GM23338 (cell line): ENCODE measurements around the gene PPP4R2. TPM values are rescaled to one million over a fixed set of nuclear protein-coding genes. Genes with fewer than 3 reads are reported as not detected.

Experiments
- ATAC-seq: fragments of 200-7000 bp; cut with Tn5 transposase; 3 replicates; pipeline ENCODE4 v1.9.1; 2020
- DNase-seq: peaks from one replicate; pipeline ENCODE4 v3.0.0-alpha.2; 2015; ENCODE audit warnings: low spot score
- H2AFZ ChIP-seq: fragments of 200-600 bp; sonication (generic); 2 replicates; pipeline ENCODE4 v1.8.0; 2016; ENCODE audit warnings: antibody characterized with exemption, mild to moderate bottlenecking, moderate library complexity
- H3F3A ChIP-seq: fragments of 200-600 bp; sonication (generic); replicated peaks from 2 replicates; pipeline ENCODE4 v1.8.0; 2017; ENCODE audit warnings: antibody characterized with exemption, mixed run types, low read depth
- H3K27ac ChIP-seq: fragments of 200-600 bp; sonication (generic); 2 replicates; pipeline ENCODE4 v1.6.1; 2016; ENCODE audit warnings: low read depth
- H3K27me3 ChIP-seq: fragments of 200-600 bp; sonication (generic); 2 replicates; pipeline ENCODE4 v1.8.0; 2016; ENCODE audit warnings: mild to moderate bottlenecking, mixed run types, moderate library complexity; ENCODE audit not compliant: insufficient read depth
- H3K36me3 ChIP-seq: fragments of 200-600 bp; sonication (generic); 2 replicates; pipeline ENCODE4 v1.8.0; 2016; ENCODE audit warnings: mild to moderate bottlenecking; ENCODE audit not compliant: insufficient read depth
- H3K4me1 ChIP-seq: fragments of 200-600 bp; sonication (generic); 2 replicates; pipeline ENCODE4 v1.8.0; 2016; ENCODE audit warnings: mild to moderate bottlenecking, moderate library complexity; ENCODE audit not compliant: insufficient read depth
- H3K4me2 ChIP-seq: fragments of 200-600 bp; sonication (generic); 2 replicates; pipeline ENCODE4 v1.7.1; 2017; ENCODE audit warnings: mixed run types
- H3K4me3 ChIP-seq: fragments of 200-600 bp; sonication (generic); 2 replicates; pipeline ENCODE4 v1.6.1; 2016; ENCODE audit warnings: mixed run types
- H3K79me2 ChIP-seq: fragments of 200-600 bp; sonication (generic); replicated peaks from 2 replicates; pipeline ENCODE4 v1.8.0; 2017; ENCODE audit warnings: mild to moderate bottlenecking; ENCODE audit not compliant: insufficient read depth
- H3K9me2 ChIP-seq: fragments of 200-600 bp; sonication (generic); 2 replicates; pipeline ENCODE4 v1.8.0; 2017; ENCODE audit not compliant: insufficient read depth
- H4K20me1 ChIP-seq: fragments of 200-600 bp; sonication (generic); replicated peaks from 2 replicates; pipeline ENCODE4 v1.8.0; 2017; ENCODE audit warnings: mild to moderate bottlenecking; ENCODE audit not compliant: insufficient read depth
- H3K27ac Mint-ChIP-seq: 2 replicates; pipeline ENCODE4 v1.8.0; 2020; ENCODE audit warnings: inconsistent platforms, mild to moderate bottlenecking, moderate library complexity, mixed read lengths
- H3K27me3 Mint-ChIP-seq: 3 replicates; pipeline ENCODE4 v1.8.0; 2022; ENCODE audit warnings: low read depth, mild to moderate bottlenecking, moderate library complexity, mixed read lengths, inconsistent platforms; ENCODE audit not compliant: insufficient read depth, poor library complexity
- H3K36me3 Mint-ChIP-seq: 3 replicates; pipeline ENCODE4 v1.8.0; 2021; ENCODE audit warnings: low read depth, mild to moderate bottlenecking, inconsistent platforms, moderate library complexity, mixed read lengths
- H3K4me1 Mint-ChIP-seq: 3 replicates; pipeline ENCODE4 v1.8.0; 2020; ENCODE audit warnings: mild to moderate bottlenecking, inconsistent platforms, mixed read lengths
- H3K4me3 Mint-ChIP-seq: 3 replicates; pipeline ENCODE4 v1.8.0; 2021; ENCODE audit warnings: moderate library complexity, mild to moderate bottlenecking, inconsistent platforms, mixed read lengths
- H3K9me3 Mint-ChIP-seq: 3 replicates; pipeline ENCODE4 v1.8.0; 2020; ENCODE audit warnings: moderate library complexity, mild to moderate bottlenecking, inconsistent platforms, mixed read lengths
- CREB1 ChIP-seq: fragments of 250-450 bp; sonication (Bioruptor Pico); IDR thresholded peaks from 2 replicates; pipeline ENCODE4 v1.5.0; 2020; ENCODE audit warnings: low read depth, mild to moderate bottlenecking, moderate library complexity
- CTCF ChIP-seq, 2 experiments: fragments of 200-600 bp in 1 of 2; sonication (generic) in 1 of 2; conservative IDR thresholded peaks; 2 replicates each; pipeline versions ENCODE4 v1.5.1 to v1.6.1; 2016 to 2017; ENCODE audit warnings: antibody characterized with exemption in 2 of 2, low read depth in 2 of 2, mild to moderate bottlenecking in 2 of 2, moderate library complexity in 1 of 2
- JUNB ChIP-seq: IDR thresholded peaks from one replicate; pipeline ENCODE4 v1.6.1; 2016; ENCODE audit warnings: antibody characterized with exemption; ENCODE audit not compliant: unreplicated experiment
- NANOG ChIP-seq: IDR thresholded peaks from 2 replicates; pipeline ENCODE4 v1.6.1; 2016; ENCODE audit warnings: antibody characterized with exemption, borderline replicate concordance
- POLR2AphosphoS5 ChIP-seq: IDR thresholded peaks from 2 replicates; pipeline ENCODE4 v1.6.1; 2016; ENCODE audit warnings: antibody characterized with exemption, low read depth
- ZNF114 ChIP-seq: fragments of 250-450 bp; sonication (Bioruptor Pico); IDR thresholded peaks from 2 replicates; pipeline ENCODE4 v1.5.0; 2020; ENCODE audit warnings: mild to moderate bottlenecking, moderate library complexity
- ZNF331 ChIP-seq: fragments of 250-450 bp; sonication (Bioruptor Pico); IDR thresholded peaks from 2 replicates; pipeline ENCODE4 v1.5.0; 2020; ENCODE audit warnings: low read depth, mild to moderate bottlenecking, moderate library complexity
- ZNF462 ChIP-seq: fragments of 250-450 bp; sonication (Bioruptor Pico); IDR thresholded peaks from 2 replicates; pipeline ENCODE4 v1.5.0; 2020; ENCODE audit warnings: mild to moderate bottlenecking, moderate library complexity
- polyA plus RNA-seq: library from polyadenylated mRNA; unstranded; fragments of >200 nt; fragmentation: Nextera tagmentation; extraction: Ambion mirVana; gene quantifications from 2 replicates; pipeline ENCODE4 v1.2.1, GENCODE V29; 2016
- total RNA-seq: library from RNA; depleted of rRNA; stranded (reverse); fragments of >200 nt; shearing (Covaris generic); gene quantifications from 2 replicates; pipeline ENCODE4 v1.2.3, GENCODE V29; 2014
- TF ChIP-seq, protein P1 (sequence below): IDR thresholded peaks from one replicate; pipeline ENCODE4 v1.6.1; 2018; ENCODE audit warnings: antibody characterized with exemption; ENCODE audit not compliant: unreplicated experiment

Gene PPP4R2
- total and polyA plus RNA-seq, 2 experiments from 2014 or later: 62.7 to 117 TPM

GRCh38 chr3:73081140-73081539, 84.5 kb downstream of the PPP4R2 start (continued):
- TF ChIP-seq CTCF (conservative IDR thresholded peaks at IDR 0.05; ENCODE audit: low read depth in 2 of 2): no peak
- no peak for TF ChIP-seq CREB1 (CRISPR knock-in tag)
- TF ChIP-seq POLR2AphosphoS5: no peak
- TF ChIP-seq ZNF114 (CRISPR knock-in tag): no peak
- TF ChIP-seq, protein P1, sequence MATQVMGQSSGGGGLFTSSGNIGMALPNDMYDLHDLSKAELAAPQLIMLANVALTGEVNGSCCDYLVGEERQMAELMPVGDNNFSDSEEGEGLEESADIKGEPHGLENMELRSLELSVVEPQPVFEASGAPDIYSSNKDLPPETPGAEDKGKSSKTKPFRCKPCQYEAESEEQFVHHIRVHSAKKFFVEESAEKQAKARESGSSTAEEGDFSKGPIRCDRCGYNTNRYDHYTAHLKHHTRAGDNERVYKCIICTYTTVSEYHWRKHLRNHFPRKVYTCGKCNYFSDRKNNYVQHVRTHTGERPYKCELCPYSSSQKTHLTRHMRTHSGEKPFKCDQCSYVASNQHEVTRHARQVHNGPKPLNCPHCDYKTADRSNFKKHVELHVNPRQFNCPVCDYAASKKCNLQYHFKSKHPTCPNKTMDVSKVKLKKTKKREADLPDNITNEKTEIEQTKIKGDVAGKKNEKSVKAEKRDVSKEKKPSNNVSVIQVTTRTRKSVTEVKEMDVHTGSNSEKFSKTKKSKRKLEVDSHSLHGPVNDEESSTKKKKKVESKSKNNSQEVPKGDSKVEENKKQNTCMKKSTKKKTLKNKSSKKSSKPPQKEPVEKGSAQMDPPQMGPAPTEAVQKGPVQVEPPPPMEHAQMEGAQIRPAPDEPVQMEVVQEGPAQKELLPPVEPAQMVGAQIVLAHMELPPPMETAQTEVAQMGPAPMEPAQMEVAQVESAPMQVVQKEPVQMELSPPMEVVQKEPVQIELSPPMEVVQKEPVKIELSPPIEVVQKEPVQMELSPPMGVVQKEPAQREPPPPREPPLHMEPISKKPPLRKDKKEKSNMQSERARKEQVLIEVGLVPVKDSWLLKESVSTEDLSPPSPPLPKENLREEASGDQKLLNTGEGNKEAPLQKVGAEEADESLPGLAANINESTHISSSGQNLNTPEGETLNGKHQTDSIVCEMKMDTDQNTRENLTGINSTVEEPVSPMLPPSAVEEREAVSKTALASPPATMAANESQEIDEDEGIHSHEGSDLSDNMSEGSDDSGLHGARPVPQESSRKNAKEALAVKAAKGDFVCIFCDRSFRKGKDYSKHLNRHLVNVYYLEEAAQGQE: no peak

DNA sequence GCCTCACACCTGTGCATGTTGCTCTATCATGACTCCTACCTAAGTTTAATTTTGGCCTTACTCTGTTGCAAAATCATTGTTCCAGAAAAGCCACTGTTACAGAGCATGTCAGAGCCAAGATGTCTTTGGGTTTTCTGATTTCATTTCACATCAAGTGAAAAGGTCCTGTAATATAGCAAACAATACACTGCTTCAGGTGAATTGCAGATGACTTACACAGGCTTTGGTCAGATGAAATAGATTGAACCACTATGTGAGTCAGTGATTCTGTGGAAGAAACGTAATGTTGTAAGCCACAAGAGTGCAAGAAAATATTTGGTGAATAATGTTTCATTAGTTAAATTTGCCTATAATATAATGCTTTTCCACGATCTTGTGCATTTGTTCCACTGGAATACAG, 87.6 kb downstream of the PPP4R2 start:
- H3K79me2 ChIP-seq: no peaks in the 10 kb centered on the region
- H2AFZ ChIP-seq: no peak overlapping the region
- H3F3A ChIP-seq: no peaks in the 10 kb centered on the region
- TF ChIP-seq CTCF (conservative IDR thresholded peaks at IDR 0.05; ENCODE audit: low read depth in 2 of 2) (no peak), NANOG (no peak), ZNF462 (CRISPR knock-in tag) (no peak), ZNF114 (CRISPR knock-in tag) (no peak), CREB1 (CRISPR knock-in tag) (no peak), ZNF331 (CRISPR knock-in tag) (no peak), JUNB (no peak)
- H3K9me2 ChIP-seq: no peaks in the 10 kb centered on the region
- H3K36me3 ChIP-seq: no peaks in the 10 kb centered on the region
- H3K4me3 ChIP-seq: no peak overlapping the region
- Mint-ChIP-seq H3K27me3 (peaks cover 4% of the 10 kb centered on the region), H3K9me3 (no peaks in the 10 kb centered on the region), H3K4me1 (no peaks in the 10 kb centered on the region), H3K4me3 (no peak overlapping the region), H3K27ac (no peak overlapping the region), H3K36me3 (no peaks in the 10 kb centered on the region)
- no peak overlapping the region for H3K27ac ChIP-seq
- no peaks in the 10 kb centered on the region for H4K20me1 ChIP-seq
- H3K27me3 ChIP-seq: no peaks in the 10 kb centered on the region
- H3K4me2 ChIP-seq: no peak overlapping the region
- H3K4me1 ChIP-seq: no peaks in the 10 kb centered on the region
- DNase-seq (no peak), ATAC-seq (no peak)
